IMR-90 (cell line): Measurements from ENCODE around the gene GFM2. TPM values are rescaled to one million over a fixed set of nuclear protein-coding genes. Genes with fewer than 3 reads are reported as not detected.

ENCODE experiments used
- ATAC-seq: fragments of 200-7000 bp; cut with Tn5 transposase; 2 replicates; pipeline ENCODE4 v1.9.1; 2020; ENCODE audit warnings: low read depth, mild to moderate bottlenecking, moderate library complexity
- BruUV-seq: library from RNA; stranded (reverse); fragments of 400-500 nt; replicated peaks from 2 replicates; lab custom pipeline; 2021; lab: Mats Ljungman, UMichigan
- CTCF ChIA-PET: fragments of 300-600 bp; formaldehyde crosslinking; extraction: SDS; loops from one replicate; lab custom pipeline; 2021; ENCODE audit warnings: antibody characterized with exemption; lab: Yijun Ruan, JAX
- POLR2A ChIA-PET: fragments of 300-600 bp; sonication (Branson Sonifier 250); formaldehyde crosslinking; loops from one replicate; lab custom pipeline; 2022; ENCODE audit warnings: antibody characterized with exemption; ENCODE audit not compliant: unreplicated experiment; lab: Charles Lee
- DNase-seq: peaks from one replicate; pipeline ENCODE4 v3.0.0; 2013
- H2AFZ ChIP-seq: replicated peaks from 2 replicates; pipeline ENCODE3; 2013; ENCODE audit warnings: low read length, mild to moderate bottlenecking; ENCODE audit not compliant: poor library complexity
- H2AK5ac ChIP-seq: 2 replicates; pipeline ENCODE4 v1.6.1; 2013; ENCODE audit warnings: low read depth, low read length, inconsistent platforms
- H2AK9ac ChIP-seq: replicated peaks from 2 replicates; pipeline ENCODE3; 2013; ENCODE audit warnings: mild to moderate bottlenecking, low read depth, low read length, moderate library complexity; ENCODE audit not compliant: poor library complexity
- H2BK120ac ChIP-seq: 2 replicates; pipeline ENCODE4 v1.6.1; 2013; ENCODE audit warnings: low read depth, low read length, inconsistent platforms
- H2BK15ac ChIP-seq: 3 replicates; pipeline ENCODE4 v1.6.1; 2013; ENCODE audit warnings: low read depth, low read length, inconsistent platforms
- H2BK20ac ChIP-seq: 2 replicates; pipeline ENCODE4 v1.6.1; 2013; ENCODE audit warnings: low read depth, mild to moderate bottlenecking, inconsistent platforms, low read length, moderate library complexity
- H2BK5ac ChIP-seq: 2 replicates; pipeline ENCODE4 v1.6.1; 2013; ENCODE audit warnings: mild to moderate bottlenecking, low read depth, low read length, inconsistent platforms; ENCODE audit not compliant: poor library complexity, severe bottlenecking
- H3K14ac ChIP-seq: replicated peaks from 2 replicates; pipeline ENCODE4 v1.6.1; 2013; ENCODE audit warnings: low read depth, low read length, inconsistent platforms
- H3K18ac ChIP-seq: 2 replicates; pipeline ENCODE4 v1.6.1; 2013; ENCODE audit warnings: low read depth, low read length, control low read depth
- H3K23ac ChIP-seq: 2 replicates; pipeline ENCODE4 v1.6.1; 2013; ENCODE audit warnings: low read depth, low read length, inconsistent platforms
- H3K27ac ChIP-seq: 2 replicates; pipeline ENCODE4 v1.5.1; 2013; ENCODE audit warnings: mild to moderate bottlenecking, control low read depth, low read length; ENCODE audit not compliant: insufficient read depth
- H3K27me3 ChIP-seq: 2 replicates; pipeline ENCODE4 v1.6.1; 2013; ENCODE audit warnings: low read length; ENCODE audit not compliant: control insufficient read depth, insufficient read depth
- H3K36me3 ChIP-seq: 2 replicates; pipeline ENCODE4 v1.6.1; 2013; ENCODE audit warnings: low read length, mixed read lengths; ENCODE audit not compliant: control insufficient read depth, insufficient read depth
- H3K4ac ChIP-seq: 2 replicates; pipeline ENCODE4 v1.6.1; 2013; ENCODE audit warnings: low read depth, low read length, inconsistent platforms
- H3K4me1 ChIP-seq: 2 replicates; pipeline ENCODE4 v1.6.1; 2013; ENCODE audit warnings: low read length, mixed read lengths; ENCODE audit not compliant: control insufficient read depth, insufficient read depth
- H3K4me2 ChIP-seq: 2 replicates; pipeline ENCODE4 v1.6.1; 2013; ENCODE audit warnings: low read depth, mild to moderate bottlenecking, control low read depth, low read length, moderate library complexity
- H3K4me3 ChIP-seq: 2 replicates; pipeline ENCODE4 v1.5.1; 2013; ENCODE audit warnings: low read depth, mild to moderate bottlenecking, control low read depth, low read length, moderate library complexity; ENCODE audit not compliant: insufficient read depth
- H3K56ac ChIP-seq: 2 replicates; pipeline ENCODE4 v1.6.1; 2013; ENCODE audit warnings: low read length, inconsistent platforms; ENCODE audit not compliant: insufficient read depth; ENCODE audit errors: extremely low read depth
- H3K79me1 ChIP-seq, 2 experiments: 2 replicates each; pipeline ENCODE4 v1.6.1; 2013; ENCODE audit warnings: low read length in 2 of 2, inconsistent platforms in 1 of 2, low read depth in 1 of 2
- H3K9ac ChIP-seq: 2 replicates; pipeline ENCODE4 v1.6.1; 2013; ENCODE audit warnings: low read depth, low read length, control low read depth
- H3K9me1 ChIP-seq: 2 replicates; pipeline ENCODE4 v1.6.1; 2013; ENCODE audit warnings: low read length, inconsistent platforms; ENCODE audit not compliant: insufficient read depth
- H3K9me3 ChIP-seq: 2 replicates; pipeline ENCODE4 v1.6.1; 2013; ENCODE audit warnings: low read length; ENCODE audit not compliant: control insufficient read depth, insufficient read depth
- H4K20me1 ChIP-seq: 2 replicates; pipeline ENCODE4 v1.6.1; 2013; ENCODE audit warnings: low read length, inconsistent platforms; ENCODE audit not compliant: insufficient read depth
- H4K5ac ChIP-seq: 2 replicates; pipeline ENCODE4 v1.6.1; 2013; ENCODE audit warnings: mild to moderate bottlenecking, low read depth, low read length, control low read depth
- H4K8ac ChIP-seq, 2 experiments: 2 replicates each; pipeline ENCODE4 v1.6.1; 2013; ENCODE audit warnings: low read depth in 2 of 2, low read length in 2 of 2, control low read depth in 1 of 2, inconsistent platforms in 1 of 2
- H4K91ac ChIP-seq: 2 replicates; pipeline ENCODE4 v1.6.1; 2013; ENCODE audit warnings: low read depth, low read length, inconsistent platforms; ENCODE audit not compliant: insufficient read depth
- MAZ ChIP-seq: IDR thresholded peaks from 2 replicates; pipeline ENCODE4 v1.6.1; 2012; ENCODE audit warnings: low read depth, mild to moderate bottlenecking, low read length, improper control_type of control experiment, moderate library complexity, borderline replicate concordance
- WGBS, 2 experiments: methylation state at CpG; one replicate each; pipeline versions ENCODE4 v1.1.5 to v1.1.7; 2013; ENCODE audit warnings: missing lambda C conversion rate in 2 of 2; ENCODE audit not compliant: insufficient read length in 1 of 2; ENCODE audit errors: extremely low coverage in 2 of 2; 5-methylcytosine and 5-hydroxymethylcytosine counted together
- dilution Hi-C: fragments of 300-500 bp; cut with HindIII; formaldehyde crosslinking; loops from one replicate; pipeline ENCODE4 v1.14.3; 2018; ENCODE audit warnings: low sequenced_read_pairs; ENCODE audit not compliant: unreplicated experiment
- in situ Hi-C: fragments of 300-500 bp; cut with MboI; formaldehyde crosslinking; loops from 3 replicates; pipeline ENCODE4 v1.14.3; 2019; ENCODE audit warnings: low sequenced_read_pairs, inconsistent platforms, mixed read lengths
- intact Hi-C: fragments of 100-400 bp; cut with micrococcal nuclease; formaldehyde crosslinking; loops from 2 replicates; pipeline ENCODE4 v1.10.0; 2022
- polyA plus RNA-seq, 3 experiments: library from polyadenylated mRNA; depleted of rRNA; stranded (reverse); fragments of >200 nt; gene quantifications; 2 replicates each; pipeline ENCODE4 v1.2.3, GENCODE V29; 2012; ENCODE audit warnings: low replicate concordance in 1 of 3
- total RNA-seq: library from RNA; depleted of rRNA; stranded (reverse); fragments of >200 nt; gene quantifications from 2 replicates; pipeline ENCODE4 v1.2.3, GENCODE V29; 2012

GFM2 gene
- total and polyA plus RNA-seq, 2 of the 4 experiments (the other 2 are of a cell fraction) = 23.3 to 45.7 TPM

- Histone ChIP-seq H3K27me3 (no peaks in the 10 kb centered on the region), H2BK120ac (no peak overlapping the region), H4K20me1 (no peaks in the 10 kb centered on the region), H3K9me3 (no peaks in the 10 kb centered on the region), H3K4me3 (no peak overlapping the region), H3K9ac (no peak overlapping the region), H3K23ac (no peak overlapping the region), H2AFZ (no peak overlapping the region), H2BK15ac (no peak overlapping the region), H2AK9ac (no peak overlapping the region), H3K14ac (no peak overlapping the region), H3K4ac (no peak overlapping the region), H2BK5ac (no peak overlapping the region), H3K36me3 (peaks cover 23% of the 10 kb centered on the region), H4K8ac (no peak overlapping the region), H3K4me1 (no peaks in the 10 kb centered on the region), H2BK20ac (no peak overlapping the region), H3K9me1 (no peaks in the 10 kb centered on the region), H3K79me1 (0 out of 4 replicates have a peak, but pooled peaks cover 0 to 3% of the 10 kb centered on the region in 2 experiments), H3K27ac (no peak overlapping the region), H3K18ac (no peak overlapping the region), H3K56ac (no peak overlapping the region), H3K4me2 (no peak overlapping the region), H4K91ac (no peak overlapping the region), H2AK5ac (no peak overlapping the region), H4K5ac (no peak overlapping the region)
- intact Hi-C loops = no loop called here
- ChIA-PET CTCF (no interaction called here), POLR2A (no interaction called here)
- DNase-seq (no peak), ATAC-seq (no peak)
- BruUV-seq = no TSS peak
- WGBS, 2 experiments = 100% methylated on average over 1 of the region's 1 CpG; no CpG with 5 or more reads in 1 of the 2 experiments
- no peak for TF ChIP-seq MAZ
- dilution Hi-C loops = no loop called here
- in situ Hi-C loops = no loop called here
Observed at GRCh38 chr5:74722271-74722670, 44.6 kb downstream of the GFM2 start.
